K562 (cell line): ENCODE measurements around the gene ZNF169. TPM values are rescaled to one million over a fixed set of nuclear protein-coding genes. Genes with fewer than 3 reads are reported as not detected.
"Not testable (repeated sequence)": the region's sequence is repeated elsewhere in the genome, so short reads cannot be mapped to it uniquely, and the experiment has no call there.

Experiments
- CREB1 ChIP-seq, 2 experiments: sonication (generic) in 1 of 2; formaldehyde crosslinking in 1 of 2; IDR thresholded peaks; 2 replicates each; pipeline versions ENCODE4 v1.6.1 to v1.8.0; 2012 to 2022; ENCODE audit warnings: inconsistent platforms in 1 of 2, mild to moderate bottlenecking in 1 of 2, missing genetic modification reagents in 1 of 2, moderate library complexity in 1 of 2
- CXXC5 ChIP-seq: fragments of 250-450 bp; sonication (Bioruptor Pico); IDR thresholded peaks from 2 replicates; pipeline ENCODE4 v1.8.0; 2022; ENCODE audit warnings: inconsistent platforms, mild to moderate bottlenecking, moderate library complexity
- DMBX1 ChIP-seq: fragments of 250-450 bp; sonication (Bioruptor Pico); IDR thresholded peaks from 2 replicates; pipeline ENCODE4 v1.8.0; 2022; ENCODE audit warnings: inconsistent platforms, mild to moderate bottlenecking, moderate library complexity, borderline replicate concordance
- GATA2 ChIP-seq: sonication (generic); formaldehyde crosslinking; IDR thresholded peaks from 2 replicates; pipeline ENCODE4 v1.4.0; 2020; ENCODE audit warnings: mild to moderate bottlenecking, missing genetic modification reagents
- KDM1A ChIP-seq, 2 experiments: fragments of 450-650 bp; IDR thresholded peaks; 2 replicates each; pipeline ENCODE4 v1.6.1; 2016; ENCODE audit warnings: mild to moderate bottlenecking in 2 of 2
- KHSRP ChIP-seq: fragments of 450-650 bp; IDR thresholded peaks from 2 replicates; pipeline ENCODE4 v1.6.1; 2017
- KLF16 ChIP-seq: IDR thresholded peaks from 2 replicates; pipeline ENCODE4 v1.6.1; 2016; ENCODE audit warnings: antibody characterized with exemption
- MEIS2 ChIP-seq: fragments of 450-650 bp; IDR thresholded peaks from 2 replicates; pipeline ENCODE4 v1.6.1; 2014; ENCODE audit warnings: mild to moderate bottlenecking; ENCODE audit not compliant: partially characterized antibody
- NR2C1 ChIP-seq, 2 experiments: fragments of 450-650 bp; IDR thresholded peaks; 2 replicates each; pipeline ENCODE4 v1.6.1; 2017; ENCODE audit warnings: mild to moderate bottlenecking in 2 of 2, antibody characterized with exemption in 1 of 2, inconsistent platforms in 1 of 2, missing compliant biosample characterization in 1 of 2, missing genetic modification characterization in 1 of 2
- PBX2 ChIP-seq, 2 experiments: IDR thresholded peaks in 1 of 2; conservative IDR thresholded peaks in 1 of 2; 2 replicates each; pipeline ENCODE4 v1.6.1; 2016; ENCODE audit warnings: low read depth in 2 of 2, mild to moderate bottlenecking in 1 of 2, missing compliant biosample characterization in 1 of 2, missing genetic modification characterization in 1 of 2, moderate library complexity in 1 of 2
- PML ChIP-seq: IDR thresholded peaks from 2 replicates; pipeline ENCODE4 v1.6.1; 2012; ENCODE audit warnings: low read length, inconsistent platforms
- POLR2H ChIP-seq: IDR thresholded peaks from 2 replicates; pipeline ENCODE4 v1.6.1; 2016; ENCODE audit warnings: missing genetic modification characterization, low read depth, mild to moderate bottlenecking, control low read depth, missing compliant biosample characterization, moderate library complexity
- PYGO2 ChIP-seq: fragments of 450-650 bp; IDR thresholded peaks from 2 replicates; pipeline ENCODE4 v1.6.1; 2016; ENCODE audit warnings: mild to moderate bottlenecking, missing genetic modification characterization, moderate library complexity, missing compliant biosample characterization
- SMARCA4 ChIP-seq: fragments of 450-650 bp; IDR thresholded peaks from 2 replicates; pipeline ENCODE4 v1.6.1; 2016
- TAL1 ChIP-seq: fragments of 450-650 bp; IDR thresholded peaks from 2 replicates; pipeline ENCODE4 v1.6.1; 2016; ENCODE audit warnings: mild to moderate bottlenecking
- TBL1XR1 ChIP-seq, 2 experiments: IDR thresholded peaks; 2 replicates each; pipeline ENCODE4 v1.6.1; 2012; ENCODE audit warnings: improper control_type of control experiment in 2 of 2, low read length in 2 of 2, mild to moderate bottlenecking in 1 of 2
- TCF3 ChIP-seq: sonication (generic); formaldehyde crosslinking; IDR thresholded peaks from 2 replicates; pipeline ENCODE4 v1.4.0; 2020; ENCODE audit warnings: mild to moderate bottlenecking, missing genetic modification reagents
- ZBTB11 ChIP-seq, 3 experiments: fragments of 200-800 bp in 1 of 3; fragments of 250-450 bp in 1 of 3; fragments of 450-650 bp in 1 of 3; sonication (Bioruptor Pico) in 1 of 3; sonication (Bioruptor generic) in 1 of 3; formaldehyde crosslinking in 1 of 3; IDR thresholded peaks; 2 replicates each; pipeline versions ENCODE4 v1.6.1 to v1.8.0; 2016 to 2022; ENCODE audit warnings: mild to moderate bottlenecking in 2 of 3, missing genetic modification characterization in 2 of 3, missing compliant biosample characterization in 1 of 3, moderate library complexity in 1 of 3
- ZNF239 ChIP-seq: fragments of 250-450 bp; sonication (Bioruptor Pico); IDR thresholded peaks from 2 replicates; pipeline ENCODE4 v1.4.0; 2020; ENCODE audit warnings: mild to moderate bottlenecking
- ZNF584 ChIP-seq: fragments of 200-800 bp; sonication (Bioruptor generic); IDR thresholded peaks from 2 replicates; pipeline ENCODE4 v1.6.1; 2016; ENCODE audit warnings: low read depth, mild to moderate bottlenecking, missing genetic modification characterization, missing compliant biosample characterization
- ZNF75A ChIP-seq: fragments of 450-650 bp; formaldehyde crosslinking; IDR thresholded peaks from 2 replicates; pipeline ENCODE4 v1.4.0; 2020; ENCODE audit warnings: mild to moderate bottlenecking
- ZNF766 ChIP-seq: fragments of 200-800 bp; sonication (Bioruptor generic); conservative IDR thresholded peaks from 2 replicates; pipeline ENCODE4 v1.6.1; 2016; ENCODE audit warnings: missing genetic modification characterization, missing compliant biosample characterization
- polyA plus RNA-seq, 8 experiments: library from polyadenylated mRNA; depleted of rRNA in 4 of 8; stranded (reverse) in 5 of 8; unstranded in 3 of 8; fragments of >200 nt; fragmentation: Nextera tagmentation in 2 of 8; fragmentation: Illumina TruSeq in 1 of 8; extraction: Ambion mirVana in 2 of 8; extraction: Trizol in 1 of 8; gene quantifications; 2 replicates each; pipeline versions ENCODE4 v1.2.1 to v1.2.3, GENCODE V29; 2011 to 2014; ENCODE audit warnings: inconsistent platforms in 1 of 8, missing spikeins in 1 of 8
- total RNA-seq, 7 experiments: library from RNA; depleted of rRNA in 6 of 7; stranded (reverse); fragments of >200 nt in 6 of 7; fragmentation: Illumina TruSeq in 2 of 7; extraction: Trizol in 2 of 7; gene quantifications; 2 replicates each; pipeline versions ENCODE4 v1.2.1 to v1.2.3, GENCODE V29; 2011 to 2021; ENCODE audit warnings: low replicate concordance in 1 of 7

Gene ZNF169
- total and polyA plus RNA-seq, 9 of the 15 experiments (the other 6 are each of a cell fraction or from before 2014, with no cell fraction given), result 2.0 to 16.2 (median 5.6) TPM

- TF ChIP-seq ZBTB11 (CRISPR knock-in tag; IDR thresholded peaks at IDR 0.05) (peak in 1 of 3 experiments; percentile 29; a peak in 1 of 6 replicates), CREB1 (IDR thresholded peaks at IDR 0.05) (peak; percentile 23; the same call in 1 of the 2 replicates), ZNF75A (CRISPR knock-in tag) (0 out of 2 replicates have a peak, but pooled peaks have one; percentile 0), TBL1XR1 (IDR thresholded peaks at IDR 0.05; ENCODE audit: low read length in 2 of 2) (peak in 1 of 2 experiments; percentile 56; a peak in 2 of 4 replicates), PBX2 (tag; conservative IDR thresholded peaks at IDR 0.05; ENCODE audit: low read depth) (peak; percentile 31; the same call in 1 of the 2 replicates), PYGO2 (tag) (peak; percentile 73; the same call in 1 of the 2 replicates), KHSRP (peak; percentile 28; the same call in 1 of the 2 replicates), POLR2H (tag) (peak; percentile 64), TCF3 (CRISPR knock-in tag) (peak; percentile 90), MEIS2 (peak; percentile 55), KDM1A (IDR thresholded peaks at IDR 0.05) (peak; percentile 63 to 76; a peak in 3 of 4 replicates), ZNF766 (CRISPR knock-in tag) (peak; percentile 75), ZNF584 (peak; percentile 46; the same call in 1 of the 2 replicates), DMBX1 (CRISPR knock-in tag) (peak; percentile 17; the same call in 1 of the 2 replicates), NR2C1 (tag; IDR thresholded peaks at IDR 0.05) (0 out of 2 replicates have a peak, but pooled peaks have one; percentile 7), SMARCA4 (peak; percentile 93), GATA2 (CRISPR knock-in tag) (peak; percentile 37; the same call in 1 of the 2 replicates), KLF16 (peak; percentile 90), TAL1 (peak; percentile 96), CXXC5 (peak; percentile 43), ZNF239 (CRISPR knock-in tag) (peak; percentile 37; the same call in 1 of the 2 replicates), PML (peak; percentile 80)
- not testable (repeated sequence) for TF ChIP-seq CREB1 (CRISPR knock-in tag; IDR thresholded peaks at IDR 0.05); PBX2 (CRISPR knock-in tag; IDR thresholded peaks at IDR 0.05; ENCODE audit: low read depth); NR2C1 (IDR thresholded peaks at IDR 0.05)
These were observed 17.9 kb downstream of the ZNF169 start (continued) for GRCh38 chr9:94277029-94277428.
